Neural crest cell (in vitro differentiated cells): ENCODE data around the gene RABGEF1. TPM values are rescaled to one million over a fixed set of nuclear protein-coding genes. Genes with fewer than 3 reads are reported as not detected.
"Not testable (repeated sequence)": the region's sequence is repeated elsewhere in the genome, so short reads cannot be mapped to it uniquely, and the experiment has no call there.

Source experiments
- DNase-seq: peaks from one replicate; pipeline ENCODE4 v3.0.0; 2021; ENCODE audit warnings: low read depth, mixed read lengths, low spot score
- H3K27ac Mint-ChIP-seq: one replicate; pipeline ENCODE4 v1.8.0; 2021; ENCODE audit warnings: mild to moderate bottlenecking, mixed read lengths; ENCODE audit not compliant: unreplicated experiment
- H3K27me3 Mint-ChIP-seq: 2 replicates; pipeline ENCODE4 v1.8.0; 2021; ENCODE audit warnings: low read depth, mild to moderate bottlenecking, mixed read lengths
- H3K36me3 Mint-ChIP-seq: 2 replicates; pipeline ENCODE4 v1.8.0; 2021; ENCODE audit warnings: low read depth, mild to moderate bottlenecking, mixed read lengths
- H3K4me1 Mint-ChIP-seq: 2 replicates; pipeline ENCODE4 v1.8.0; 2021; ENCODE audit warnings: mixed read lengths
- H3K4me3 Mint-ChIP-seq: one replicate; pipeline ENCODE4 v1.8.0; 2021; ENCODE audit warnings: mild to moderate bottlenecking, mixed read lengths
- H3K9me3 Mint-ChIP-seq: 2 replicates; pipeline ENCODE4 v1.8.0; 2021; ENCODE audit warnings: mixed read lengths
- long read RNA-seq: library from polyadenylated mRNA; unstranded; transcript quantifications from one replicate; pipeline ENCODE4 v2.0.0, GENCODE V29; 2020
- total RNA-seq: library from RNA; stranded (reverse); gene quantifications from 2 replicates; pipeline ENCODE4 v1.2.1, GENCODE V29; 2021
- TF ChIP-seq, protein P1 (sequence below): fragments of 200-600 bp; sonication (generic); conservative IDR thresholded peaks from 2 replicates; pipeline ENCODE4 v1.5.0; 2021; ENCODE audit warnings: antibody characterized with exemption, mild to moderate bottlenecking

RABGEF1 gene
- 17.0 and 17.7 TPM in 2 replicates for total RNA-seq
- long read RNA-seq, full-length matches to known transcripts = 29 of 53 reads
- long read RNA-seq, partial matches to known transcripts = 3 of 53 reads
- long read RNA-seq, other reads (novel, unspliced or antisense) = 21 of 53 reads

DNA sequence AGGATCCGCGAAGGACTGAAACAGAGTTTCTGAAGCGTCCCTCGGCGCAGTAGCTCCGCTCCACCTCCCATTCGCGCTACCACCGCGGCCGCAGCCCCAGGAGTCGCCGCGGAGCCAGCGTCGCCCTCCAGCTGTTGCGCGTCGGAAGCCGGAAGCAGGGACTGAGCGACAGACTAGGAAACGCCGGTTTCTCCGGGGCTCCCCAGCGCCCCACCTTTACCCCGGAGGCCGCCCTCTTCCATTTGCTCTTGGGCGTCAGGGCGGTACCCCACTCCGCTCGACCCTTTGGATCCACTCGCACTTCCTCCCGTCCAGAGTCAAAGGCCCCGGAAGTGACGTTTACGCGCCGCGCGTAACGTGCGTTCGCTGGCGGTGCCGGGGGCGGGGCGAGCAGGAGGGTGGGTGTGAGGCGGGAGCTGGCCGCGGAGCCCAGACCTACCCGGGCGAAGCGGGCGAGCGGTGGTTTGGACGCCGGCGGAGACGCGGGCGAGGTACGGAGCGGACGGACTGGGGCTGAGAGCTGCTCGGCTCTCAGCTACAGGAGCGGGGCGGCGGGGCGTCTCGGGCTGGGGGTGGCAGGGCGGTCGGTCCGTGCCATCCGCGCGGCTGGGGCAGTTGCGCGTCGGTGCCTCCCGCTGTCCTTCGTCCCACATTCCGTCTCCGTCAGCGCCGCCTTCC, at the start of gene RABGEF1:
RABGEF1 (plus strand) TSS at position 432 of the 678 bp plus-strand sequence. CDS start 31,167 bp downstream, outside the sequence.
- peak within 1 kb of the TSS; percentile 94 for H3K4me3 Mint-ChIP-seq
- peaks cover 7% of the 10 kb centered on the region for H3K9me3 Mint-ChIP-seq

DNA sequence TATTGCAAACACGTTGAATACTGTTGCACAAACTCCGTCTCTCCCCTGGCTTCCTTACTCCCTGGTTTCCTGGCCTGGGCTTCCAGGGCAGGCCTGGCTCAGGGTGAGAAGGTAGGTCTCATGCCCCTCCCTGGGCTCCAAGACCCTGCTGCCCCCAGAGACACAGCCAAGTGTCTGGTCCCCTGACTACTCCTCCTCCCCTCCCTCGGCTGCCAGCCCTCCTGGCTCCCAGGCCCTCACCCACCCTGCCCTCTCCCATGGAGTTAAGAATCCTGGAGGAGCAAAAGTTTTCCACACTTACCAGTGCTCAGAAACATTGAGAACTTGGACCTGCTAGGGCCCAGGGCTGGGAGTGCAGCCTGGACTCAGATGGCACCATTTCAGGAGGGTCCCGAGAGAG, 47.2 kb upstream of the RABGEF1 start:
- H3K9me3 Mint-ChIP-seq = no peaks in the 10 kb centered on the region
- TF ChIP-seq, protein P1, sequence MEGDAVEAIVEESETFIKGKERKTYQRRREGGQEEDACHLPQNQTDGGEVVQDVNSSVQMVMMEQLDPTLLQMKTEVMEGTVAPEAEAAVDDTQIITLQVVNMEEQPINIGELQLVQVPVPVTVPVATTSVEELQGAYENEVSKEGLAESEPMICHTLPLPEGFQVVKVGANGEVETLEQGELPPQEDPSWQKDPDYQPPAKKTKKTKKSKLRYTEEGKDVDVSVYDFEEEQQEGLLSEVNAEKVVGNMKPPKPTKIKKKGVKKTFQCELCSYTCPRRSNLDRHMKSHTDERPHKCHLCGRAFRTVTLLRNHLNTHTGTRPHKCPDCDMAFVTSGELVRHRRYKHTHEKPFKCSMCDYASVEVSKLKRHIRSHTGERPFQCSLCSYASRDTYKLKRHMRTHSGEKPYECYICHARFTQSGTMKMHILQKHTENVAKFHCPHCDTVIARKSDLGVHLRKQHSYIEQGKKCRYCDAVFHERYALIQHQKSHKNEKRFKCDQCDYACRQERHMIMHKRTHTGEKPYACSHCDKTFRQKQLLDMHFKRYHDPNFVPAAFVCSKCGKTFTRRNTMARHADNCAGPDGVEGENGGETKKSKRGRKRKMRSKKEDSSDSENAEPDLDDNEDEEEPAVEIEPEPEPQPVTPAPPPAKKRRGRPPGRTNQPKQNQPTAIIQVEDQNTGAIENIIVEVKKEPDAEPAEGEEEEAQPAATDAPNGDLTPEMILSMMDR = no peak
- H3K27me3 Mint-ChIP-seq = no peaks in the 10 kb centered on the region
- peaks cover 7% of the 10 kb centered on the region for H3K36me3 Mint-ChIP-seq
- H3K4me3 Mint-ChIP-seq = no peak overlapping the region
- DNase-seq = no peak
- H3K4me1 Mint-ChIP-seq = no peaks in the 10 kb centered on the region
- no peak overlapping the region for H3K27ac Mint-ChIP-seq

More for the DNA sequence above, at the start of gene RABGEF1:
- Mint-ChIP-seq H3K36me3 (peaks cover 14% of the 10 kb centered on the region), H3K27me3 (no peaks in the 10 kb centered on the region), H3K27ac (peak within 1 kb of the TSS; percentile 94), H3K4me1 (peaks cover 21% of the 10 kb centered on the region)
- TF ChIP-seq, protein P1 = no peak
- DNase-seq = peak; percentile 95

DNA sequence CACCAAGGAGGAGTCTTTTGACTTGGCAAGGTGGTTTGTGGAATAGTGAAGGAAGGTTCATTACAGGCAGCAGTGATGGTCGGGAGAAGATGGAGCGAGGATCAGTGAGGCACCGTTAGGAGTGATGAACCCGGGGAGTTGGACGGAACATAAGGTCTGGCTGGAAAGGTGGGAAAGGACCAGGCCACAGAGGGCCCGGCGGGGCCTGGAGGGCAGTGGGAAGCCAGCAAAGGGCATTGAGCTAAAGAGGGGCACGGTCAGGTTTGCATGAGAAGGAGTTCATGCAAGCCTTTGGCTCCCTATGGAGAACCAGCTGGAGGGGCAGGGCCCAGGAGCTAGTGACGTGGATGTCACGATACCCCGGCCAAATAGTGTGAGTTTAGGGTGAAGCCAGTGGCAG, 46.2 kb upstream of the RABGEF1 start:
- Mint-ChIP-seq H3K4me1 (no peaks in the 10 kb centered on the region), H3K36me3 (peaks cover 5% of the 10 kb centered on the region), H3K9me3 (no peaks in the 10 kb centered on the region), H3K27ac (no peak overlapping the region), H3K27me3 (no peaks in the 10 kb centered on the region), H3K4me3 (no peak overlapping the region)
- DNase-seq = no peak
- TF ChIP-seq, protein P1 = no peak

DNA sequence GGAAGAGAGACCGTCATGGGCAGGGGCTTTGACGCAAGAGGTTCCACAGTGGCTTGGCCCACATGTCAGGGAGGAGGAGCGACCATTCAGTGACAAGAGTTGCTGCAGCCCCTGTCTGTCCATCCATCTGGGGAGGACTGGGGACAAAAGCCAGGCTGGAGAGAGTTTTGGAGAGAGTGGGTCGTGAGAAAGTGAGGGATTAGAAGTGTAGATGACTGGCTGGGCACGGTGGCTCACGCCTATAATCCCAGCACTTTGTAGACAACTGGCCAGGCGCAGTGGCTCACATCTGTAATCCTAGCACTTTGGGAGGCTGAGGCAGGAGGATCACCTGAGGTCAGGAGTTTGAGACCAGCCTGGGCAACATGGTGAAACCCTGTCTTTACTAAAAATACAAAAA, 45.1 kb upstream of the RABGEF1 start:
- not testable (repeated sequence) for H3K4me3 Mint-ChIP-seq, DNase-seq, H3K27me3 Mint-ChIP-seq, H3K9me3 Mint-ChIP-seq, H3K36me3 Mint-ChIP-seq, H3K4me1 Mint-ChIP-seq
- H3K27ac Mint-ChIP-seq = peak overlapping the region; percentile 89

DNA sequence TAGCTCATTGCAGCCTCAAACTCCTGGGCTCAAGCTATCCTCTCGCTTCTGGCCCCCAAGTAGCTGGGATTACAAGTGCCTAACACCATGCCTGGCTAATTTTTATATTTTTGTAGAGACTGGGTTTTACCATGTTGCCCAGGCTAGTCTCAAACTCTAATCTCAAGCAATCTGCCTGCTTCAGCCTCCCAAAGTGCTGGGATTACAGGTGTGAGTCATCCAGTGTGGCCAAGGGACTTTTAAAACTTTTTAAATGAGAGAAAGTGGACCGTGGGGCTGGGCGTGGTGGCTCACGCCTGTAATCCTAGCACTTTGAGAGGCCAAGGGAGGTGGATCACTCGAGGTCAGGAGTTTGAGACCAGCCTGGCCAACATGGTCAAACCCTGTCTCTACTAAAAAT, 44.4 kb upstream of the RABGEF1 start:
- not testable (repeated sequence) for H3K27ac Mint-ChIP-seq, H3K9me3 Mint-ChIP-seq, DNase-seq, H3K36me3 Mint-ChIP-seq, H3K4me1 Mint-ChIP-seq, H3K4me3 Mint-ChIP-seq, H3K27me3 Mint-ChIP-seq

DNA sequence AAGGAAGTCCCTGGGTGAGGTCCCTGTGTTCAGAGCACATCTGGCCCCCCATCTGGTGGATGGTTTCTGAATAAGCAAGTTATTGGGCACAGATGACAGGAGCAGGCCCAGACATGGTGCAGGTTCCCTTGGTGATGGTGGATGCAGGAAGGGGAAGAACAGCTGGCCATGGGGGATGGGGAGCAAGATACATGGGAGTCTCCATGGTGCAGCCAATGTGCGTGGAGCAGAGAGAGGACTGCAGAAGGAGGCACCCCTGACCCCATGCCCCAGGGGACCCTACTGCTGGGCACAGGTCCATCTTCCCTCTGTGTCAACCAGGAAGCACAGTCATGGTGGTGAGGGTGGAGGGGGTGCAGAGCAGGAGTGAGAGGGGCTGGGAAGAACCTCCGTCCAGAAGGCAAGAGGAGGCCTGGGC, 43.8 kb upstream of the RABGEF1 start:
- no peak overlapping the region for H3K27ac Mint-ChIP-seq
- DNase-seq = no peak

More for the DNA sequence above, 43.8 kb upstream of the RABGEF1 start:
- TF ChIP-seq, protein P1 = no peak
- peaks cover 5% of the 10 kb centered on the region for H3K36me3 Mint-ChIP-seq
- no peaks in the 10 kb centered on the region for H3K4me1 Mint-ChIP-seq
- H3K27me3 Mint-ChIP-seq = no peaks in the 10 kb centered on the region
- H3K4me3 Mint-ChIP-seq = peak overlapping the region; percentile 19
- H3K9me3 Mint-ChIP-seq = no peaks in the 10 kb centered on the region
